GM20431 (cell line): ENCODE data around the gene HMCN1.
"Not testable (repeated sequence)": the region's sequence is repeated elsewhere in the genome, so short reads cannot be mapped to it uniquely, and the experiment has no call there.

Source experiments
- in situ Hi-C: fragments of 300-500 bp; cut with MseI, MboI; formaldehyde crosslinking; loops from one replicate; pipeline ENCODE4 v1.15.0; 2020; ENCODE audit warnings: low sequenced_read_pairs; ENCODE audit not compliant: unreplicated experiment

The HMCN1 gene

GRCh38 chr1:185735701-185736064 lies 1.5 kb downstream of the HMCN1 start:
- in situ Hi-C loops, result no loop called here

DNA sequence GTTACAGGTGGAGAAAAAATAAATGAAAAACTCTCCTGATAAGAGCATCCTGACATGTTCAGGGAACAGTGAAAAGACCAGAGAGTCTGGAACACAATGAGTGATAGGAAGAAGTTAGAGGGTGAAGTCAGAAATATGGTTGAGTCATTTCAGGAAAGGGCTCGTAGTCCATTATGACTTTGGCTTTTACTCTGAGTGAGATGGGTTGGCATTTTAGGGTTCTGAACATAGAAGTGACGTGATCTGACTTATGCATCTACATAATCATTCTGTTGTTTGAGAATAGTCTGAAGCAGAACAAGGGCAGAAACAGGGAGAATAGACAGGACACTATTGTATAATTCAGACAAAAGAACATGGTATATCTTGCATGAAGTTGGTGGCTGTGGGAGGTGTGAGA lies 5.8 kb downstream of the HMCN1 start:
- in situ Hi-C loops, result no loop called here

GRCh38 chr1:185741551-185741950 lies 7.4 kb downstream of the HMCN1 start:
- in situ Hi-C loops, result no loop called here

DNA sequence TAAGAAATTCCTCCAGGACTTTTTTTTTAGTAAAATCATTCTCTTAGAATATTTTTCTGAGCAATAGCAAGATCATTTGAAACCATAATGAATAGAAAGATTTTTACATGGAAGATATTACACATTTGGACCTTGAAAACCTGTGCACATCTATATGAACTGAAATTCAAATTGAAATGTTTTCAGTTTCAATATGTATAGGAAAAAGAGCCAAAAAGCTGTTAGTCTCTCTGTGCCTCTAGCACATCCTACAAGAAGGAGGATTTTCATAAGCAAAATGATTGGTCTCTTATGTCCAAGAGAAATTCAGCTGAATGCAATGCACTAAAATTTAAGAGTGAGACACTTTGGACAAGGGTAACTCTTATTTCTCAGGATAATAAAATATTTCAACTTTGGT lies 8.2 kb downstream of the HMCN1 start:
- in situ Hi-C loops, result no loop called here

GRCh38 chr1:185745165-185745564 lies 11.0 kb downstream of the HMCN1 start:
- in situ Hi-C loops, result no loop called here

DNA sequence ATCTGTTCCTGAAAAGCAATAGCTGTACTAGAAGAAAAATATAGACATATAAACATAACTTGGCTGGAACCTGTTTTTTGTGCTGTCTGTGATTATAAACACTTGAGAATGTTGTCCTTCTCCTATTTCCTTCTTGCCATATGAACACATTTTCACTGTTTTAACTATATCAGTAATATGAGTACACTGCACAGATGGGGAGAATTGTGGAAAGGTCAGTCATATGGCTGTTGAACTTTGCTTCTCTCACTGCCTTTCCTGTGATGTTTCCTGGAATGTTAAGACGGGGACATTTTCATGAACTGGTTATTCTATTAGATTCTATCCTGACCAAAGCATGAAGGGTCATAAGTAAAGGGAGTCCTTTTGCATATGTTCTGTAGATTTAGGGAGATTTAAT lies 24.9 kb downstream of the HMCN1 start:
- in situ Hi-C loops, result no loop called here

DNA sequence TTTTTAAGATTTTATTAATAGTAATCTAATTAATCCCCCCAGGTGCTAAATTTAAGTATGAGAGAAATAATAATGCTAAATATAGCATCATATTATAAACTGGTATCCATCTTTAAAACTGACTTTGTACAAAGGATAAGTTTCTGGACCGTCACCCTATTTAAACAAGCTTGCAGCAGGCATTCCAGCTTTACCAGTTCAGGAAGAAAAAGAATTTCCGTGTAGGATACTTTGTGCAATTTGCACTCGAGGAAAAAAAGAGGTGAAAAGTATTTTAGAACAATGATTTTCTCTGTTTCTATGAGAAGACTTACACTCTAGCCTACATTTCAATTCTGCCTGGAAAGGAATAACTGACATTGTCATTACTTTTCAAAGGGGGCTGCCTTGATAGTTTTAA lies 27.6 kb downstream of the HMCN1 start:
- in situ Hi-C loops, result no loop called here

- in situ Hi-C loops, result no loop called here
Measured at GRCh38 chr1:185767508-185768120, 33.4 kb downstream of the HMCN1 start.

- in situ Hi-C loops, result no loop called here
Measured at GRCh38 chr1:185768371-185768770, 34.2 kb downstream of the HMCN1 start.

DNA sequence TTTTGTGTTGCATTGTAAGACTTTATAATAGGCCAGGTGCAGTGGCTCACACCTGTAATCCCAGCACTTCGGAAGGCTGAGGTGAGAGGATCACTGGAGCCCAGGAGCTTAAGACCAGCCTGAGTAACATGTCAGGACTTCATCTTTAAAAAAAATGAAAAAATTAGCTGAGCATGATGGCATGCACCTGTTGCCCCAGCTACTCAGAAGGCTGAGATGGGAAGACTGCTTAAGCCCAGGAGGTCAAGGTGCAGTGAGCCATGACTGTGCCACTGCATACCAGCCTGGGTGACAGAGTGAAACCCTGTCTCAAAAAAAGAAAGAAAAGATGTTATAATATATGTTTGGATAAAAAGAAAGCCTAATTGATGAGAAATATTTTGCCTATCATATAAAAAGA lies 34.9 kb downstream of the HMCN1 start:
- in situ Hi-C loops, result no loop called here

GRCh38 chr1:185774394-185774793 lies 40.2 kb downstream of the HMCN1 start:
- in situ Hi-C loops, result no loop called here

DNA sequence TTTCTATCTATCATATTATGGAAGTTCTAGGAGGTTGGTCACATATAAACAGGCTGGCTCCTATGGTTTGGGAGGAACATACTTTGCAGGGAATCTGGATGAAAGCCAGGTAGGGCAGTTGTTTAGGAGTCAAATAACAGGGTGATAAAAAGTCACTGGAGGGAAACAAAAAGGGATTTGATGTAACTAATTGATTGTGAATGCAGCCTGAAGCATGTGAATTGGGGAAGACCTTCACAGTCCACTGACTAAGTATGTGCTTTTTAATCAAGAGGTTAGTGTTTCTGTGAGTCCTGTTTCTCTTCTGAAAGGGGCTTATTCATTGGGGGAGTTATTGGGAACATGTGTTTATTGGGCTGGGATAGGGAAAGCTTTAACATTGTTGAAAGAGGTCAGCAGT lies 41.3 kb downstream of the HMCN1 start:
- in situ Hi-C loops, result no loop called here

DNA sequence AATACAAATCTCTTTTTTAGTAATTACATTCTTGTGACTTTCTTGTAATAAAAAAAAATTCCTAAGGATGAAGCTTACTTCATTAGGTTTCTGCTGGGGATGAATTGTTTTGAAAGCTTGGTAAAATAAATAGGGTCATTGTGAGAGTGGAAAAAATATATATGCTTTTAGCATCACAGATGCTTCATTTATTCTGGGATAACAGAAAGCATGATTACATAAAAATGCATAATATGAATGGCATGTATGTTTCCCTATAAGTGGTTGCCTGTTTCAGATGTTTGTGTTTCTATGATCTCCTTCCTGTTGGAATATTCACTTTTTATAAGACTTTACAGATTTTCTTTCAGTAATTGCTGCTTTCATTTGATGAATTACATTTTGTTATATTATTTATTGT lies 42.3 kb downstream of the HMCN1 start:
- in situ Hi-C loops, result no loop called here

DNA sequence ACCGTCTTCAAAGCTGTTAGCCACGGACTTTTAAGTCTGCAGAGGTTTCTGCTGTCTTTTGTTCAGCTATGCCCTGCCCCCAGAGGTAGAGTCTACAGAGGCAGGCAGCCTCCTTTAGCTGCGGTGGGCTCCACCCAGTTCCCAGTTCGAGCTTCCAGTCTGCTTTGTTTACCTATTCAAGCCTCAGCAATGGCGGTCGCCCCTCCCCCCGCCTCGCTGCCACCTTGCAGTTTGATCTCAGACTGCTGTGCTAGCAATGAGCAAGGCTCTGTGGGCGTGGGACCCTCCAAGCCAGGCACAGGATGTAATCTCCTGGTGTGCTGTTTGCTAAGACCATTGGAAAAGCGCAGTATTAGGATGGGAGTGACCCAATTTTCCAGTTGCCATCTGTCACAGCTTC lies 49.7 kb downstream of the HMCN1 start:
- in situ Hi-C loops, result not testable (repeated sequence)

DNA sequence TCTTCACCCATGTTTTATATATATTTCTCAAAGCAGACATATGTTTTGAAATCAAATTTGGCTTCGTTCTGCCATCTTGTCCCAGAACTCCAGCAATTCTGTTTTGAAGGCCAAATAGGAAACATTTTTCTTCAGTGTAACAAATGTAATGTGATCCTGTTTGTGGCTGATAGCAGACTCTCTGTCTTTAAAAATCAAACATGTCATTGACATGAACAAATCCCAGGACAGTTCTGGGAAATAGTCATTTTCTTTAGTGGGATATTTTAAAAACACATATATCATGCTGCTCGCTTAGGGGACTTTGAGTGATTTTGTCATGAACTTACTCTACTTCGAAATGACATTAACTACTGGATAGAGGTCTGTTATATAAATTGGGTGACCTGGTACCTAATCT lies 51.4 kb downstream of the HMCN1 start:
- in situ Hi-C loops, result no loop called here

GRCh38 chr1:185786524-185786923 lies 52.3 kb downstream of the HMCN1 start:
- in situ Hi-C loops, result no loop called here

GRCh38 chr1:185787238-185787637 lies 53.0 kb downstream of the HMCN1 start:
- in situ Hi-C loops, result no loop called here

DNA sequence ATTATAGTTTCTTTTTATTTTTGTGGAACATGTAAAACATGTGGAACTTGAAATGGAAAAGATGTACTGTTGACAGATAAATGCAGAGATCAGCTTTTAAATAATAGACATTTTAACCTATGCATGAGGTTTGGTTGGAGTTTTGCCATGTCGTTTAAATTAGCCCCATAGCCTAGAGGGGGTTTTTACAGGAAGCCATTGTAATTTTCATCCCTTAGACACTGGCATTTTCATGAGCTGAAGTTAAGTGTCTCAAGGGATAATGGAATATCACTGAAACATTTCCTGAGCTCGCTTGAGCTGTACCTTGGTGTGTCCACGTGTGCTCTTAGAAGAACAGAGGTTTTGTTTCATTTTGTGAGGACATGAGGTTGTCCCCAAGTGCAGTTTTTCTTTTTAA lies 54.2 kb downstream of the HMCN1 start:
- in situ Hi-C loops, result no loop called here

DNA sequence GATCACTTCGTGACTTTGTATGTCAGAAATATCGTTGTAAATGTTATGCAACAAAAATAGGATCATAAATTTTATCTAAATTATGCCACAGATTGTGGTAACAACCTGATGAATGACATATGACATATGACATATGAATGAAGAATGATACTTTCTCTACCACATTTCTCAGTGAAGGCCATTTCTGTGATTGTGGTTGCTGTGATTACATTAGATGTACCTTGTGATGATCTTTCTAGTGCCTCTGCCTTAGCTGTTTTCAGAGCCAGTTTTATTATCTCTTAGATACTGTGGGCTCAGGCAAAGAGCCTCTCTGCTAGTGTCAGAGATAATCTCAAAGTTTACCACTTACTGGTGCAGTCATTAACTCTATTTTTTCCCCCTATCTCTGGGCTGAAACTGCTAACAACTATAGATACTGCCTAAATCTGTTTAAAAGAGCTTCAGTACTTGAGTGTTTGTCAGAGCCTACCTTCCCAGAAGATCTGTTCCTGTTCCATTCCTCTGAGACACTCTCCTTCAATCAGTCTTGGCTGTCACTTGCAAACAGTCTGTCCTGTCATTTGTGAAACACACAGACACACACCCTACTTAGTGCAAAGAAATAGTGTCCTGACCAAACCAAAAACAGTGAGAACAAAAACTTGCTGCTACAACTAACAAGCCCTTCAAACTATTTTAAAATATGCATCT lies 55.5 kb downstream of the HMCN1 start:
- in situ Hi-C loops, result no loop called here

DNA sequence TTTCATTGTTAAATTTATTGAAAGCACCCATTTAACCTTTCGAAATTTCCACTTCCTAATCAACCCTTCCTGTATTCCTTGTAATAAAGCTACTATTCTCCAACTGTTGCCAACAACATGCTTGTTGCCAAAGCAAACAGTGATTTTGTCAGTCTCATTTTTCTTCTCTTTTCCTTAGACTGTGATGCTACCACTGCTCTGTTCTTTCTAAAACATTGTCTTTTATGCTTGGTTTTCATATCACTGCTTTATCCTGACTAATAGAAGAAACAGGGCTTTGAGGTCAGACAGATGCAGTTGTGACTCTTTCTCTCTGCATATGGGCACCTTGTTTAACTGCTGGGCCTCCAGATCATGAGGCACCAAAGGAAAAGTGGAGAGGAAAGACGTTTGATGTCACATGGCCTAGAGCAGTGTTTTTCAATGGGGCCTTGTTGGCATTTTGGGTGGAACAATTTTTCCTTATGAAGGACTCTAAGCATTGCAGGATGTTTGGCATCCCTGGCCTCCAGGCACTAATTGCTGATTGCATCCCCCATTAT lies 56.1 kb downstream of the HMCN1 start:
- in situ Hi-C loops, result no loop called here

DNA sequence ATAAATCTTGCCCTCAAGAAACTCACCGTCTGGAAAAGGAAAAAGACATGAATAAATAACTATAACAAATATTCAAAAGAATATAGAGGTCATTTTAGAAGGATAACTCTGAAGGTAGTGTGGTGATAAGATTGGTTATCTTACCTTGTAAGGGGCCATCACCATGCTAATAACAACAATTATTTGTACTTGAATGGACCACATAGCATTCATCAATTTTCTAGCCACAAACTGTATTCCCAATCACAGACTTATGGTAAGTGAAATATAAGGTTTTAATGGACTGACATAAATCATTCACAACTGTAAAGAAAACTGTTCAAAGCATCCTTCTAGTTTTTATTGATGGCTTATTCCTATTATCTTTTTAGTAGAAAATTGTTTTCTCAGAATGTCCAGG lies 57.8 kb downstream of the HMCN1 start:
- in situ Hi-C loops, result no loop called here

- in situ Hi-C loops, result not testable (repeated sequence)
Measured at GRCh38 chr1:185794495-185794894, 60.3 kb downstream of the HMCN1 start.
